Colonic mucosa (tissue), 4 donors: Measurements from ENCODE around the gene GPC6. TPM values are rescaled to one million over a fixed set of nuclear protein-coding genes. Genes with fewer than 3 reads are reported as not detected.

Source experiments
- DNase-seq: peaks from one replicate; pipeline ENCODE4 v3.0.0-alpha.2; 2020
- H3K27ac ChIP-seq: fragments of 200-600 bp; one replicate; pipeline ENCODE4 v1.8.0; 2021
- H3K27me3 ChIP-seq: fragments of 200-600 bp; one replicate; pipeline ENCODE4 v1.8.0; 2021
- H3K36me3 ChIP-seq: fragments of 200-600 bp; one replicate; pipeline ENCODE4 v1.8.0; 2021
- H3K4me1 ChIP-seq: fragments of 200-600 bp; one replicate; pipeline ENCODE4 v1.8.0; 2021; ENCODE audit warnings: mild to moderate bottlenecking
- H3K4me3 ChIP-seq: fragments of 200-600 bp; one replicate; pipeline ENCODE4 v1.8.0; 2021
- H3K9ac ChIP-seq, 2 donors: one replicate each; pipeline ENCODE4 v1.7.0; 2013; ENCODE audit warnings: control low read depth in 2 of 2, low read depth in 2 of 2, low read length in 2 of 2
- H3K9me3 ChIP-seq: fragments of 200-600 bp; one replicate; pipeline ENCODE4 v1.8.0; 2021
- CTCF ChIP-seq: fragments of 200-600 bp; IDR thresholded peaks from one replicate; pipeline ENCODE4 v1.8.0; 2022; ENCODE audit warnings: antibody characterized with exemption, mild to moderate bottlenecking
- intact Hi-C: fragments of 100-400 bp; cut with DNase I; formaldehyde crosslinking; loops from one replicate; pipeline ENCODE4 v1.14.1; 2022
- total RNA-seq, 2 donors: library from RNA; stranded (reverse); fragmentation: NEBNext Ultra II Directional in 1 of 2; extraction: Animal tissue kit (Norgen Biotek cat#: 25700) in 1 of 2; gene quantifications; one replicate each; pipeline ENCODE4 v1.2.1, GENCODE V29; 2021
- donor health status: healthy.
- donor health status: DM: no; HTN: no; CAD: no.
- donor health status: DM: no; HTN: no; CAD: no.

The GPC6 gene
- total RNA-seq, 2 donors from 2014 or later = 2.3 to 4.0 TPM

DNA sequence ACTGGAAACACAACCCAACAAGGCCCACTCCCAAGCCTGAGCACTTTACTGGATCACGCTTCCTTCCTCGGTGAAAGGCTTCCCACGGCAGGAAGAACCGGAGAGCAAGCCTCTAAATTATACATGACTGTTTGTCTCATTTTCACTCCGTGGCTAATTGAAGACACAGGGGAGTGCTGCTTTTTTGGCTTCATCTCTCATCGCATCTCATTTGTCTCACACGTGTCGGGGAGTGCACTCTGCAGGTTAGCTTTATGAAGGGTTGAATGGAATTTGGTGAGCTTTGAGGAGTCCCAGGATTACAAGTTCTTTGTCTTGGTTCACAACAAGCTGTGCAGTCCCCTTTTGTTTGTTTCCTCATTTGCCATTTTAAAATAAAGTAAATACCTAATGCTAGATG is 544.6 kb downstream of the GPC6 start:
- no peaks in the 10 kb centered on the region for H3K36me3 ChIP-seq
- H3K27me3 ChIP-seq = no peaks in the 10 kb centered on the region
- TF ChIP-seq CTCF = no peak
- no peak overlapping the region for H3K27ac ChIP-seq
- intact Hi-C loops = no loop called here
- no peaks in the 10 kb centered on the region for H3K4me1 ChIP-seq
- no peaks in the 10 kb centered on the region for H3K9me3 ChIP-seq
- no peak overlapping the region for H3K4me3 ChIP-seq
- DNase-seq = no peak
- no peak overlapping the region for H3K9ac ChIP-seq

- no peak overlapping the region for H3K4me3 ChIP-seq
- intact Hi-C loops = no loop called here
- no peaks in the 10 kb centered on the region for H3K4me1 ChIP-seq
- H3K9me3 ChIP-seq = no peaks in the 10 kb centered on the region
- no peak for TF ChIP-seq CTCF
- DNase-seq = no peak
- no peaks in the 10 kb centered on the region for H3K36me3 ChIP-seq
- H3K27me3 ChIP-seq = no peaks in the 10 kb centered on the region
- H3K27ac ChIP-seq = no peak overlapping the region
- H3K9ac ChIP-seq = no peak overlapping the region
Measured at GRCh38 chr13:93771782-93772181, 545.2 kb downstream of the GPC6 start.

DNA sequence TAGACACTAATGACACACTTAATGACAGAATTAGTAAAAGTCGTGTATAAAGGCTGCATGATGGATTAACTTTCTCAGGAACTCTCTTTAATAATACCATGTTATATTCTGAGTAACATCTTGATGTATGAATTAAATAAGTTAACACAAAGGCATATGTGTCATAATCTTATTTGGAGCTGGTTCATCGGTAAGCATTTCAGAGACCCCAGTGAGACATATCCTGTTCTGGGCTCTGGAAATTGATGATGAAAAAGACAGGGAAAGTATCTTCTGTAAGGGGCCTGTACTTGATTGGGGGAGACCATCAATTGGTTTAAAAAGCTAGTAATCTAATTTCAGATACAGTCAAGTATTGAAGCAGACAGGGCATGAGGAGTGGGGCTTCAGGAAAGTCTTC is 547.9 kb downstream of the GPC6 start:
- H3K9ac ChIP-seq = no peak overlapping the region
- H3K27ac ChIP-seq = no peak overlapping the region
- no peaks in the 10 kb centered on the region for H3K27me3 ChIP-seq
- no peak for TF ChIP-seq CTCF
- no peaks in the 10 kb centered on the region for H3K9me3 ChIP-seq
- no peak for DNase-seq
- intact Hi-C loops = no loop called here
- H3K4me1 ChIP-seq = no peaks in the 10 kb centered on the region
- no peaks in the 10 kb centered on the region for H3K36me3 ChIP-seq
- no peak overlapping the region for H3K4me3 ChIP-seq

- intact Hi-C loops = no loop called here
- no peak overlapping the region for H3K9ac ChIP-seq
Measured at GRCh38 chr13:93775027-93775426, 548.4 kb downstream of the GPC6 start.

GRCh38 chr13:93775507-93776108 is 549.0 kb downstream of the GPC6 start:
- H3K4me3 ChIP-seq = no peak overlapping the region
- no peak for TF ChIP-seq CTCF

More at GRCh38 chr13:93775027-93775426, 548.4 kb downstream of the GPC6 start:
- no peak overlapping the region for H3K27ac ChIP-seq
- no peaks in the 10 kb centered on the region for H3K27me3 ChIP-seq
- no peak for TF ChIP-seq CTCF
- H3K9me3 ChIP-seq = no peaks in the 10 kb centered on the region
- H3K36me3 ChIP-seq = no peaks in the 10 kb centered on the region
- H3K4me1 ChIP-seq = no peaks in the 10 kb centered on the region
- no peak overlapping the region for H3K4me3 ChIP-seq
- DNase-seq = no peak

More at GRCh38 chr13:93775507-93776108, 549.0 kb downstream of the GPC6 start:
- Histone ChIP-seq H3K9me3 (no peaks in the 10 kb centered on the region), H3K9ac (no peak overlapping the region), H3K36me3 (no peaks in the 10 kb centered on the region), H3K27me3 (no peaks in the 10 kb centered on the region), H3K27ac (no peak overlapping the region), H3K4me1 (no peaks in the 10 kb centered on the region)
- no peak for DNase-seq
- intact Hi-C loops = no loop called here
